ENCODE measurements around the gene BACE2.

DNA sequence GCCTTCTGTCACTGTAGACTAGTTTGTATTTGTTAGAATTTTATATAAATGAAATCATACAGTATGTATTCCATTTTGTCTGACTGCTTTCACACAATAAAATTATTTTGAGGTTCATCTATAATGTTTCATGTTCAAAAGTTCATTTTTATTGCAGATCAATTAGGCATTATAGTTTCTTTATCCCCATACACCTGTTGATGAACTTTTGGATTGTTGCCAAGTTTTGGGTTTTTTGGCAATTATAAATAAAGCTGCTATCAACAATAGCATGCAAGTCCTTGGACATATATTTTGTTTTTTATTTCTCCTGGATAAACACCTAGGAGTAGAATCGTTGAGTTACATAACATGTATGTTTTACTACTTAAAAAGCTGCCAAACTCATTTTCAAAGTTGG is 101.6 kb downstream of the BACE2 start:
- no peak for TF ChIP-seq POLR2A (IDR thresholded peaks at IDR 0.05; ENCODE audit: low read depth, low read length)
- TF ChIP-seq CTCF (conservative IDR thresholded peaks at IDR 0.05; ENCODE audit: low read depth, low read length): no peak
- TF ChIP-seq USF2 (IDR thresholded peaks at IDR 0.05; ENCODE audit: low read depth, low read length): no peak
- no peak for TF ChIP-seq RAD21 (IDR thresholded peaks at IDR 0.05; ENCODE audit: low read length)
- no peak for TF ChIP-seq MAZ (IDR thresholded peaks at IDR 0.05; ENCODE audit: borderline replicate concordance, low read depth, low read length)
- no peak for TF ChIP-seq RCOR1 (IDR thresholded peaks at IDR 0.05; ENCODE audit: insufficient replicate concordance, low read length)
- no peak for TF ChIP-seq CEBPB (IDR thresholded peaks at IDR 0.05; ENCODE audit: low read depth, low read length)
- TF ChIP-seq MAFK (IDR thresholded peaks at IDR 0.05; ENCODE audit: low read depth, low read length): no peak
- TF ChIP-seq BHLHE40 (IDR thresholded peaks at IDR 0.05; ENCODE audit: low read depth, low read length): no peak

Data from IMR-90 (cell line).